Gastrocnemius medialis (tissue), 4 donors: ENCODE results near the gene SPON1.

Source experiments
- POLR2A ChIP-seq, 2 donors: fragments of 450-650 bp; IDR thresholded peaks; one replicate each; pipeline ENCODE4 v1.6.1; 2017; ENCODE audit warnings: antibody characterized with exemption in 2 of 2, mild to moderate bottlenecking in 2 of 2, moderate library complexity in 2 of 2
- TF ChIP-seq, protein P1 (sequence below), 5 experiments: fragments of 450-650 bp in 3 of 5; fragments of 200-600 bp in 2 of 5; sonication (generic) in 2 of 5; IDR thresholded peaks in 4 of 5; conservative IDR thresholded peaks in 1 of 5; 1 replicate in 4 of 5; 2 replicates in 1 of 5; pipeline ENCODE4 v1.5.1; 2016 to 2019; ENCODE audit warnings: antibody characterized with exemption in 5 of 5, mild to moderate bottlenecking in 3 of 5, moderate library complexity in 3 of 5

DNA sequence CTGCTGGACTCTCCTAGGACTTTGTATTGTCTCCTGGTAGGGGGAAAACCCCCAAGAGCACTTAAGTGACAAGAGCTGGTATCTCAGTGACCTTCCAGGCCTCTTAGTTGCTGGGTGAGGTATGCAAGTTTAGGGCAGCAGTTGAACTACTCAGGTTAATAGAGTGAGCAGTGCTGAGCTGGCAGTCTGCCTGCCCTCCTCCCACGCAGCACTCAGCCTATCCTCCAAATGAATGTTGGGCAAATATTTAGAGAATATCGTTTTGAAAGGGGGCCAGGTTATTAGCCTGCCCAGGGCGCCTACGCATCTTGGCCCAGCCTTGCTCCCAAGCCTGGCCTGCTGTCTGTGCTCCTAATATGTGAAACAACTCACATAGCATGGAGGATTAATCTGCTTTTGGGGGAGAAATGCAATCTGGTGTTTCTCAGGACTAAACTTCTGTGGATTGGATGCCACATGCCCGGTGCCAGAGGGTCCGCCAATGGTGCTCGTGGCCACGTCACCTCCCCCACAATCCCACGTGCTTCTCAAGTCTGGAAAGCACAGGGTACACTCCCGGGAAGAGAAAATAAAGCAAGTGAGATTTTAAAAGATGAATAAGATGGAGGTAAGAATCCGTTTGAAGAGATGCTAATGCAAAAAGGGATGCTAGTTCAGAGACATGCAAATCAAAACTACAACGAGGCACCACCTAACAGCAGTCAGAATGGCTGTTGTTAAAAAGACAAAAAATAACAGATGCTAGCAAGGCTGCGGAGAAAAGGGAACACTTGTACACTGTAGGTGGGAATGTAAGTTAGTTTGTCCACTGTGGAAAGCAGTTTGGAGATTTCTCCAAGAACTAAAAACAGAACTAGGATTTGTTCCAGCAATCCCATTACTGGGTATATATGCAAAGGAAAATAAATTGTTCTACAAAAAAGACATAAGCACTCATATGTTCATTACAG lies 67.7 kb downstream of the SPON1 start:
- TF ChIP-seq, protein P1, sequence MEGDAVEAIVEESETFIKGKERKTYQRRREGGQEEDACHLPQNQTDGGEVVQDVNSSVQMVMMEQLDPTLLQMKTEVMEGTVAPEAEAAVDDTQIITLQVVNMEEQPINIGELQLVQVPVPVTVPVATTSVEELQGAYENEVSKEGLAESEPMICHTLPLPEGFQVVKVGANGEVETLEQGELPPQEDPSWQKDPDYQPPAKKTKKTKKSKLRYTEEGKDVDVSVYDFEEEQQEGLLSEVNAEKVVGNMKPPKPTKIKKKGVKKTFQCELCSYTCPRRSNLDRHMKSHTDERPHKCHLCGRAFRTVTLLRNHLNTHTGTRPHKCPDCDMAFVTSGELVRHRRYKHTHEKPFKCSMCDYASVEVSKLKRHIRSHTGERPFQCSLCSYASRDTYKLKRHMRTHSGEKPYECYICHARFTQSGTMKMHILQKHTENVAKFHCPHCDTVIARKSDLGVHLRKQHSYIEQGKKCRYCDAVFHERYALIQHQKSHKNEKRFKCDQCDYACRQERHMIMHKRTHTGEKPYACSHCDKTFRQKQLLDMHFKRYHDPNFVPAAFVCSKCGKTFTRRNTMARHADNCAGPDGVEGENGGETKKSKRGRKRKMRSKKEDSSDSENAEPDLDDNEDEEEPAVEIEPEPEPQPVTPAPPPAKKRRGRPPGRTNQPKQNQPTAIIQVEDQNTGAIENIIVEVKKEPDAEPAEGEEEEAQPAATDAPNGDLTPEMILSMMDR (IDR thresholded peaks at IDR 0.05 in 4 of 5, conservative IDR thresholded peaks at IDR 0.05 in 1 of 5) = no peak
- no peak for TF ChIP-seq POLR2A (IDR thresholded peaks at IDR 0.05)
